GM12891 (cell line): ENCODE measurements around the gene GSTT2.

Experiments
- POLR2A ChIP-seq: IDR thresholded peaks from 2 replicates; pipeline ENCODE4 v1.6.1; 2011; ENCODE audit warnings: low read depth, low read length, control low read depth
- TAF1 ChIP-seq: IDR thresholded peaks from 2 replicates; pipeline ENCODE4 v1.6.1; 2011; ENCODE audit warnings: low read depth, low read length, control low read depth

GRCh38 chr22:24008381-24009226 lies 28.7 kb downstream of the GSTT2 start:
- TF ChIP-seq TAF1 (no peak), POLR2A (no peak)
